Stimulated activated naive CD4-positive, alpha-beta T cell treated with Interleukin-2 at 50 U/mL for 16 hours (primary cell): ENCODE measurements around the gene LRRC47.
"Not testable (repeated sequence)": the region's sequence is repeated elsewhere in the genome, so short reads cannot be mapped to it uniquely, and the experiment has no call there.

Experiments used
- DNase-seq: peaks from one replicate; lab custom pipeline; 2025; lab: John Stamatoyannopoulos, UW

The LRRC47 gene

DNA sequence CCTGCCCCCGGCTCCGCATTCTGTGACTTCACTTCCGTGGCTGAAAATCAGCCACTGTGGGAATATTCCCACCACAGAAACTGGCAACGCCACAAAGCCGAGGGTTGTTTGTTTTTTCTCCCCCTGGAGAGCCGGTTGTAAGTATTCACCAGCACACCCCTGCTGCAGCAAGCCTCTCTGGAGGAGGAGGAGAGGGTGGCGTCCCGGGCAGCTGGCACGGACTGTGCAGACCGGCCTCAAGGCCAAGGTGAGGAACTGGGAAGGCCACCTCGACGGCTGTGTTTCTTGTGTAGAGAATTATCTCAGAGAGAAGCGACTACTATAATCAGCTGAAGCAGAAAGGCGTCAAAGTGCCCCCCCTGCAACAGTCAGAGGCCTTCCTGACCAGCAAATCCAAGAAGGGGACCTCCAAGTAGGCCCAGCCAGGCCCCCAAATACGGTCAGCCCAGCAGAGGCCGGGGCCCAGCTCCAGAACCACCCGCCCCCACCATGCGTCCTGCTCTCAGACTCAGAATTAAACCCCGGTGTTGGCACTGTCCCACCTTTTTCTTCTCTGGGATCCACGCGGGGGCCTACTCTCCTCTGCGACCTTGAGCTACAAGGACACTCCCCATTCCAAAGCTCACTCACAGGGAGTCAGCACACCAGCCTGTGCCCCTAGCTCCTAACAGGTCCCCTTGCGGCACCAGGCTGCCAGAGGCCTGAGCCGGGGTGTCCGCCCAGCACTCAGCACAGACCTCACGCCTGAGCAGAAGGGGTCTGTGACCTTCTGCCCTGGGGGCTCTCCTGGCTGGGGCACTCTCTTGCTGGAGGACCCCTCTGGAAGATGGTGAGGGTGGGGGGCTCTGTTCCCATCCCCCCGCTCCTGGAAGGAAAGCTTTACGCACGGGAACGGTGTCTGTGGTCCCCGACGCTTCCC, 24.9 kb downstream of the LRRC47 start:
- DNase-seq: no peak

DNA sequence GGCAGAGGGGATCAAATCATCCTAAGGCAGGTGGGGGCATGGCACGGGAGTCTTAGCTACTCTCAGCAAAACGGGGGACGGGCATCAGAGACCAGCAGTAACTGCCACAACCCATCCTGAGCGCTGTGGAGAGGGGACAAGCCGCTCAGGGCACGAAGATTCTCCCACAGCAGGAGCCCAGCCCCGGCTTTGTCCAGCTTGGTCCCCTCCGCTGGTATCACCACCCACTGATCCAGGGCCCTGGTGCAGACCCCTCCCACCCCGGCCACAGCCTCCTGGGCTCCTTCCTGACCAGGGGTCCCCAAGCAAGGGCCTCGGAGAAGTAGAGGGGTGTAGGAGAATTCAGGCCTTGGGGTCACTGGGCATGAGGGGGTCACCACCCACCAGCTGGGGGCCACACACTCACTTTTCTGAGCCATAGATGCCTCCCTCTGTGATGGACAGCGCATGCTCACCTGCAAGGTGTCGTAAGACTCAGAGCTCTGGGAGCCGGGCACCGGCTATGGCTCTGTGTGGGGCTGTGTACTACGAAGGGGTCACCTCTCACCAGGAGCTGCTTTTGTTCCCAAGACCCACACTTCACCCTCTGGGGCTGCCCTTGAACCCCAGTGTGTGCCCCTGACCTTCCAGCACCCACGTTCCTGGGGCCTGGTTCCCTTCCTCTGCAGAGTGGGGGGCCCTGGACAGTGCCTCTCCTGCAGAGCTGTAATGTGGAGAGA, 26.1 kb downstream of the LRRC47 start:
- DNase-seq: no peak

DNA sequence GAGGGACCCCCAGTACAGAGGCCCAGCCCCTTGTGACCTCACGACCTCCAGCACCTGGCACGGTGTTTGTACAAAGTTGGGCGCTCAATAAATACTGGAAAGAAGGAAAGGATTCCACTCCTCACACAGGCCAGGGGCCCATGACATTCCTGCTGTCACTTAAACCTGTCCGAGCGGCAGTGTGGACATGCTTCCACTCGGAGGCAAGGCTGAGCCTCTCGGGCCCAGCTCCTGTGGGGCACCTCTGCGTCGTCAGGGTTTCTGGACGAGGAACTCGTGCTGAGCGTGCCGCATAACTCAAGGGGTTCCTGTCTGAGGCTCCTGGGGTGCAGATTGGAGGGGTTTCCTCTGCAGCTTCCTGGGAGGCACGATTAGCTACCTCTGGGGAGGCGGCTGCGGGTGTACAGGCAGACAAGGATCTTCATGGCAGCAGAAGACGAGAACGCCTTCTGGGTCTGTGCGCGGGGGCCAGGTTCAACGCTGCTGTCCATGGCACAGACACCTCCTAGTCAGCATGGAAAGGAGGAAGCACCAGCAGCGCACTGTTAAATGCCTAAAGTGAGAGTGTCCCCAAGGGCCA, 27.4 kb downstream of the LRRC47 start:
- no peak for DNase-seq

DNA sequence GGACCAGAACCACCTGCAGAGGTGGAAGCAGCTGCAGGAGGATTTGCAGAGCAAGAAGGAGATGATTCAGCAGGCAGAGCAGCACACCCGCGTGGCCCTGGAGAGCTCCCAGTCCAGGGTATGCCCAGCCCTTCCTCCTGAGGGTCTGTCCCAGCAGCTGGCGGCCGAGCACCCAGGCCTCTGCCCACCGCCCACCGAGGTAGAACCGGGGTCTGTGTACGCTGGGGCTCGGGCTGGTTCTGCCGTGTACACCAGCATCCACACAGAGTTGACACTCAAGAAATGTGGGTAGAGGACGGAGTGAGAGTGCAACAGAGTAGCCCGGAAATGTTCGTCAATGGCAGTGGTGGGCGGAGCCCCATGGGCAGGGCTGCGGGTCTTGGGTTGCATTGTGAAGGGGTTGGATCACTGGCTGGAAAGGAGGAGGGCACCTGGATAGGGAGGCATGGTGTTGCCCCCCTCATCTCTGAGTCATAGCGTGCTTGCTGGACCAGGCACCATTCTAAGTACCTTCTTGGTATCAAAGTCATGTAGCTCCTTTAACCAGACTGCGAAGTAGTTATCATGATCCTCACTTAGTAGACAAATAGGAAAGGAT, 28.9 kb downstream of the LRRC47 start:
- DNase-seq: no peak

DNA sequence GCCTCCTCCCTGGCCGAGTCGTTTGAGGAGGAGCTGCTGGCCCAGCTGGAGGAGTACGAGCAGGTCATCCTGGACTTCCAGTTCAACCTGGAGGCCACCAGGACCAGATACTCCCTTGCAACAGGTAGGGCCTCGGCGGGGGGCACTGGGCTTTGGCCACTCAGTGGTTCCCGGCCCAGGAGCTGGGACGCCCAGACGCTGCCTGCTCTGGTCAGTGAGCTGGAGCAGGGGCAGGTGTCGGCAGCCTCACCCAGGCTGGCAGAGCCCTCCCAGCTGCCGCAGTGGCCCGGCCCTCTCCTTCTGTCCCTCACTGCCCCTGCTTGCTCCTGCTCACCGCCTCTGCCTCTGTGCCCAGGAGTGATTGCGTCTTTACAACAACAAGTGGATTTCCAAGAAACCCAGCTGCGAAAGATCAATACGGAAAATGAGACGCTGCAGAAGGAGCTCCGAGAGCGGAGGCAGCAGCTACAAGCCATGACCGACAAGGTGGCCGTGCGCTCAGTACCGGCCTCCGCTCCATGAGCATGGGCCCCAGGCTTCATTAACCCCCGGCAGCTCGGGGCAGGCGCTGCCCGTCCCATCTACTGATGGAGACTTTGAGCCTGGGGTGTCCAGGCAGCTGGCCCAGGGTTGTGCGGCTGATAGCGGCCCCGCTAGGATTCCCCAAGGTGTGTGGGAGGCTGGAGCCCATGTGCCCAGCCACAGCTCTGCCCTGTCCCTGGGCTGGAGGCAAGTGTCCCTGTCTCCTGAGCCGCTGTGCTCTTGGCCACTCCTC, 32.8 kb downstream of the LRRC47 start:
- DNase-seq: no peak

DNA sequence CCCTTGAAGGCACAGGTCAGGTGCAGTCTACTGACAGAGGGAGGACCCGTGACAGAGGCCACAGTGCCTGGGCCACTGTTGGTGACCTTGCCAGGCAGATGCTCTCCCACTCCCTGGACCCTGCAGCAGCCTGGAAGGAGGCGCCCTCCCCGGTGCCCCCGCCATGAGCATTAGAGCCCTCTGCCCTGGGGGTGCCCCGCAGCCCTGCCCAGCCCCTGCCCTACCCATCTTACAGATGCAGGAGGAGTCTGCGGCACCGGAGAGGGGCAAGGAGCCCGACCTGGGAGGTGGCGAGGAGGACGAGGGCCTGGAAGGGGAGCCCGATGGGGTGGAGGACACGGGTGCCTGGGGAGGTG, 33.4 kb downstream of the LRRC47 start:
- no peak for DNase-seq

DNA sequence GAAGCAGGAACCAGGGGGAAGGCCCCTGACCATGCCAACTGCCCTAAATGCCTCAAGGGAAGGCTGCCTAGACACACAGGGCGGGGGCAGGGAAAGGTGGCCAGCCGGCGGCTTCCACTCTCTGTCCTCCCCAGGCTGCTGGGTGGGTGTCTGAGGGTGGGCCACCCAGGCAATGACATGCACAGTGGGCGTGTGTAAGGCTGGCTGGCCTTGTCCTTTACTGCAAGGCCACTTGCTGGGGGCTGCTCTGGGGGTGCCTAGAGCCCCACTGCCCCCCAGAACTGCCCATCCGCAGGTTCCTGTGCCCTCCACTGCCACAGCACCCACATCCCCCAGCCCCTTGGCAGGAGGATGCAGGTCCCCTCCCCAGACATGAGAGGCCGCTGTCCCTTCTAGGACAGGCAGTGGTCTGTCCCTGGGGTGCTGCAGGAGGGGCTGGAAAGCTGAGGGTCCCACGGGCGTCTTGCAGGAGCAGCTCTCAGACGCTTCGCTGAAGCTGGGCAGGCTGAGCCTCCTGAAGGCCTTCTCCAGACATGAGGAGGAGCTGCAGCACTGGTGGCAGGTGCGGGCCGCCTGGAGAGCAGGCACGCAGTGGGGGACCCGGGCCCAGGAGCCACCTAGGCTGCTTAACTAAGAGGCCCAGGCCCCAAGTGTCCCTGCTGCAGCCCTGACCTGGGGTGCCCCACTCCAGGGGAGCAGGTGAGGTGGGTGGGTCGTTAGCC, 34.0 kb downstream of the LRRC47 start:
- no peak for DNase-seq

DNA sequence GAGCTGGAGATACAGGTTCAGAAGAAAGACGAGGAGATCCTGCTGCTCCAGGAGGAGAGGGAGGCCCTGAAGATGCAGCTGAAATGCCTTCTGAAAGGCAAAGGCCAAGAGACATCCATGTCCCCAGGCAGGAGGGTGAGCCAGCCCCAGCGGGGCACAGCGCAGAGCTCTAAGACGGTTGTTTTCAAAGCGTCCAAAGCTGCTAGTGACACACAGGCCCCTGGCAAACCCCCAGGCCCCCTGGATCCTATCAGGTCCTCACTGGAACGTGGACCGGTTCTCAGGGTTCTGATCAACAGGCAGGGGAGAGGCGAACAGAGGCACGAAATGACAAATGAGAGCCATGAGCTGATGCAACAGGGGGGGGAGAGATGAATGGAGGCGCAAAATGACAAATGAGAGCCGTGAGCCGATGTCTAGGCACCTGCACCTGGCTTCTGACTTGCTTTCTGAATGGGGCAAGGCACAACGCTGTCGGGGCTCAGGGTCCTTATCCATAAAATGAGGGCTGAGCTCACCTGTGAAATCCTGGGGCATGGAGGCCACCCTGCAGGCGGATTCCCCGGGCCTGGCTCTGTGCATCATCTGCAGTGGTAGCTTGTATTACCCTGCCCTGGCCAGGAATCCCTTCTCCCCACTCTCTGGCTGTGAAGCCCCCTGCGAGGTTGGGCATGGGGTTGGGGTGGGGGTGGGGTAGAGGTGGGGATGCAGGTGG, 34.8 kb downstream of the LRRC47 start:
- no peak for DNase-seq

DNA sequence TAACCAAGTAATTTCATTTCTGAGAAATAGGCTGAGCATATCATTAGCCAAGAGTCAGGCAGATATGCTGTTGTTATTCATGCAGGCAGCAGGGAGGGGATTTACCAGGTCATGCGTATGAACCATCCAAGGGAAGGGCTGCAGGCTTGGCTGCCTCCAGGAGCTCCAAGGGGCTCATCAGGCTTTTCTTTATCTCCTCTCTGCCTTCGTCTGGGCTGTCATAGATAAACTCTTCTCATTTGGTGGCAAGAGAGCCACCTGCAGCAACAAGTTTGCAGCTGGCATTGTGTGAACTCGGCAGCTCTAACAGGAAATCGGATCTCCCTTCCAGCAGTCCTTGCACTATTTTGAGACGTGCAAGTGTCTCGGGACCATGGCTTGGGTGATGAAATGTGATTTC, 36.5 kb downstream of the LRRC47 start:
- no peak for DNase-seq

DNA sequence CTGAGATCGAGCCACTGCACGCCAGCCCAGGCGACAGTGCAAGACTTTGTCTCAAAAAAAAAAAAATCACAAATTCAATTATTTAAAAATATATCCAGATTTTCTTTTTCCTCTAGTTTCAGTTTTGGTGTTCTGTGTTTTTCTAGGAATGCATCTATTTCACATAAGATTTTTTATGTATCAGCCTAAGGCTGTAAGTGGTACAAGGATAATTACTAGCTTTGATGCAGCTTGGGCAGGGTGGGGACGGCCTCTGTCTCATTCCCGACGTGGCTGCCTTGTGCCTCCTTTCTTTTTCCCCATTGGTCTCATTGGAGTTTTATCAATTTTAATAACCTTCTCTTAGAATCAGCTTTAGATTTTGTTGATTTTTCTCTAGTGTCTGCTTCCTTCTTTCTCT, 37.1 kb downstream of the LRRC47 start:
- no peak for DNase-seq

DNA sequence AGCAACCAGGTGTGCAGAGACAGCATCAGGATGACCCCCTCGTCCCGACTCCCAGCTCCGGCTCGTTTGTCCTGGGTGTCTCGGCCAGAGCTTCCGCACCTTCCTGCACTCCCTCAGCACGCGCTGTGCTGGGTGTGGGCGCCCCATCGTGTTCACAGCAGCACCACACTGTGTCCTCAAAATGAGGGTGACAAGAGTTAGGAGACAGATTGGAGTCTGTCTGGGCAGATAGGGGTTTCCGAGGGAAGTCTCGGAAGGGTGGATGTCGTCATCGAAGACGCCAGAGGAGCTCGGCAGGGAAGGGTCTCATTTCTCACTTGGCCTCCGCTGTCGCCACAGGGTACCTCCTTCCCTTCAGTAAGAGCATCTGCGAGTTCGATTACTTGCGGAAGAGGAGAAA, 39.9 kb downstream of the LRRC47 start:
- DNase-seq: no peak

DNA sequence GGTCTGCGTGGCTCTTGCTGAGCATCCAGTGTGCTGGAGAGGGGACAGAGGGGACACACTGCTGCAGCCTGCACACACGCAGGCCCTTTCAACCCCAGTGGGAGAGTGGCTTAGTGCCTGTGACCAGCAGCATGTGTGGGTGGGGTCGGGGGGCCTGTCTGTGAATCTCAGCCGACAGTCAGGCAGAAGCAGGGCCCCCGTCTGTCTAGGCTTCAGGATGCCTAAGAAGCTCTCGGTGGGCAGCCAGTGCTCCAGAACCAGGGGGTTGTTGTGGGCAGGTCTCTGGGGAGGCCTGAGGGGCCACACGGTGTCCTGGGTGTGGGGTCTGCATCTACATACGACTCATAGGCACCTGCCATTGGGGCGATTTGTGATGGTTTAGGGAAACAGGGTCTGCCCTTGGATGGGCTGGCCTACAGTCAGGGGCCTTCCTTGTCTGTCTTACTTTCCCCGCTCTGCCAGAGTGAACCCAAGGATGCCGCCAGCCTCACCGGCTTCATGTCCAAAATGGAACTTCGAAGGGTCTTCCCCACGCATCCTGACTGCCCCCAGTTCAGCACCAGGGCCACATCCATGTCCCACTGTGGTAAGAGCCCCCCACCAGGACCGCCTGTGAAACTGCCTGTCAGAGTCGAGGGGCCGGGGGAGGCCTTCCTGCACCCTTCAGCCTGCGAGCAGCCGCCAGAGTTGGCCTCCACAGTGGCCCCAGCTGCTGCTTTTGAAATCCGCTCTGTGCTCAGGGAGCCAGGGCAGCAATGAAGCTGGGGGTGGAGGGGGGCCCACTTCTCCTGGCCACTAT, 42.4 kb downstream of the LRRC47 start:
- no peak for DNase-seq

DNA sequence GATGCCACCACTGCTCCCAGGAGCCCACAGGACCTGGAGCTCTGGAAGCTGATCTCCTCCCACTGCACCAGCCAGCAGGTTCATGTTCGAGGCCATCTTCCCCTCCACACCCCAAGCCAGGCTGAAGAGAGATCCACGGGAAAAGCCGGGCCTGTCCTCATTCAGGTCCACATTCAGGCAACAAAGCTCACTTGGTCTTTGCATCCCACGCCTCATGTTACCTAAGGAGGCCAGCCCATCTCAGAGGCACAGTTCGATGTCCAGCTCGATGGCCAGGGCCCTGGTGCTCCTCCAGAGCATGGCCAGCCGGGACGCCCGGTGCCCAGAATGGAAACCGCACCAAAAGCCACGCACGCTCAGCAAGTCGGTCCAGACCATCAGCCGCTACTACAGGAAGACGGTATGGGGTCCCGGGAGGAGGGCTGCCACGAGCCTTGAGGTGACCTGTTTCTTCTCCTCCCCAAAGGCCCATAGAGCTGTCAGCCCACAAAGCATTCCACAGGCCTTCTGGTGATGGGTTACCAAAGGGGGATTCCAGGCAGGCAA, 43.8 kb downstream of the LRRC47 start, which contains the start of gene CCDC27:
Gene CCDC27 (plus strand): TSS at position 51 of the 546 bp plus-strand sequence. CDS start 32 bp downstream, at position 83.
- DNase-seq: no peak

DNA sequence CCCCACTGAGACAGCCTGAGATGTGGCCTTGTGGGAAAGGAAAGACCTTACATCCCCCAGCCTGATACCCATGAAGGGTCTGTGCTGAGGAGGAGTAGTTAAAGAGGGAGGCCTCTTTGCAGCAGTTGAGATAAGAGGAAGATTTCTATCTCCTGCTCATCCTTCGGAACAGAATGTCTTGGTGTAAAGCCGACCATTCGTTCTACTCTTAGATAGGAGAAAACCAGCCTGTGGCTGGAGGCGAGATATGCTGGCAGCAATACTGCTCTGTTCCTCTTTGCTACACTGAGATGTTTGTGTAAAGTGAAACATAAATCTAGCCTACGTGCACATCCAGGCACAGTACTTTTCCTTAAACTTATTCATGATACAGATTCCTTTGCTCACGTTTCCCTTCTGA, 45.6 kb downstream of the LRRC47 start:
- no peak for DNase-seq

DNA sequence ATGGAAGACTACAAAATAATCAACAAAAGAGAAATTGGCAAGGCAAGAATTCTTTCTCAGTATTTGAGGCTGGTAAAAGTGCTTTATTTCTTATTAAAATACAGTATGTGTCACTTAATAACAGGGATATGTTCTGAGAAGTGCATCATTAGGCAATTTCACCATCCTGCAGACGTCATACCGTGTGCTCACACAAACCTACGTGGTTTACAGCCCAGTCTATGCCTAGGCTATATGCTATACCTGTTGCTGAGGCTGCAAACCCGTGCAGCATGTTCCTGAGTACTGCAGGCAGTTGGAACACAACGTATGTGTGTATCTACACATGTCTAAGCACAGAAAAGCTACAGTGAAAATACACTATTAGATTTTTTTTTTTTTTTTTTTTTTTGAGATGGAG, 46.8 kb downstream of the LRRC47 start:
- DNase-seq: no peak

DNA sequence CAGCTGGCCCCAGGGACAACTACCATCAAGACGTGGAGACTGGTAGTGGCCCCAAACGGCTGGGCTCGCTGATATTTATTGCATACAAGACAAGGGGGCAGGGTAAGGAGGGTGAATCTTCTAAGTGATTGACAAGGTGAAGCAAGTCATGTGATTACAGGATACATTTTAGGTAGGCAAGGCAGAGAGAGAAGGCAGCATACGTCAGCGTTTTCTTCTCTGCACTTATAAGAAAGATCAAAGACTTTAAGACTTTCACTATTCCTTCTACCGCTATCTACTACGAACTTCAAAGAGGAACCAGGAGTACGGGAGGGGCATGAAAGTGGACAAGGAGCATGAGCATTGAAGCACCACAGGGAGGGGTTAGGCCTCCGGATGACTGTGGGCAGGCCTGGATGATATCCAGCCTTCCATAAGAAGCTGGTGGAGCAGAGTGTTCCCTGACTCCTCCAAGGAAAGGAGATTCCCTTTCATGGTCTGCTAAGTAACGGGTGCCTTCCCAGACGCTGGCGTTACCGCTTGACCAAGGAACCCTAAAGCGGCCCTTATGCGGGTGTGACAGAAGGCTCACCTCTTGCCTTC, 47.9 kb downstream of the LRRC47 start:
- not testable (repeated sequence) for DNase-seq

DNA sequence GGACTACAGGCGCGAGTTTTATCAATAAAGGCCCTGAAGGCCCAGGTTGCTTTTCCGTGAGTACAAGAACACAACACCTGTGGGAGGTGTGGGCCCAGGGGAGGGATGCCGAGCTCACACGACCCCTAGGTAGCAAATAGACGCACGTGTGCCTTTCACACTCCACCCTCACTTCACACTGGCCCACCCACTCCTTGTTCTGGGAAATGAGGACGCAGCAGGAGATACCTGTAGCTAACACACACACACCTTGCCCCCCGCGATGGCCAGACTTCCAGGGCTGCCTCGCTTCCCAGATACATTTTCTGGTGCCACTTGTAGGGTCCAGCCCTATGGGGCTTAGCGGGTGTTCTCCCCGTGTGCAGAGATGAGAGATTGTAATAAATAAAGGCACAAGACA, 48.4 kb downstream of the LRRC47 start:
- DNase-seq: no peak

DNA sequence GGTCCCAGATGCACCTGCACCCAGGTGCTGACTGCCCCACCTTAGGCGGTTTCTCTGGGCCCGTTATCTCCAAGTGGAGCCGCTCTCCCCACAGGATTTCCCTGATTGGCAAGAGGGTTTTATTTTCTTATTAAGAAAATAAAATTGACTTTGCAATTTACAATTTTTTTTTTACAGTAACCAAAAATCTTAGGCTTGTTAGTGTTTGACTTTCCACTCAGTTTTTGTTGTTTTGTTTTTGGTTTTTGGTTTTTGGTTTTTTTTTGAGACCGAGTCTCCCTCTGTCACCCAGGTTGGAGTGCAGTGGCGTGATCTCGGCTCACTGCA, 48.8 kb downstream of the LRRC47 start:
- DNase-seq: no peak
